ENCODE data around the gene FAM184A. TPM values are rescaled to one million over a fixed set of nuclear protein-coding genes. Genes with fewer than 3 reads are reported as not detected.

Gene FAM184A
- total RNA-seq, 3 donors from 2014 or later: 7.0 to 12.8 (median 7.5) TPM

GRCh38 chr6:119036081-119036480, 42.4 kb downstream of the FAM184A start:
- DNase-seq (ENCODE audit: low spot score in 2 of 2): no peak
- no peak overlapping the region for H3K4me3 ChIP-seq
- no peaks in the 10 kb centered on the region for H3K9me3 ChIP-seq
- H3K27ac ChIP-seq: no peak overlapping the region
- intact Hi-C loops (cut with DNase I; ENCODE audit: low total_unique reads): no loop called here
- H3K4me1 ChIP-seq: no peaks in the 10 kb centered on the region
- no peaks in the 10 kb centered on the region for H3K36me3 ChIP-seq
- no peaks in the 10 kb centered on the region for H3K27me3 ChIP-seq
- TF ChIP-seq, protein P1, sequence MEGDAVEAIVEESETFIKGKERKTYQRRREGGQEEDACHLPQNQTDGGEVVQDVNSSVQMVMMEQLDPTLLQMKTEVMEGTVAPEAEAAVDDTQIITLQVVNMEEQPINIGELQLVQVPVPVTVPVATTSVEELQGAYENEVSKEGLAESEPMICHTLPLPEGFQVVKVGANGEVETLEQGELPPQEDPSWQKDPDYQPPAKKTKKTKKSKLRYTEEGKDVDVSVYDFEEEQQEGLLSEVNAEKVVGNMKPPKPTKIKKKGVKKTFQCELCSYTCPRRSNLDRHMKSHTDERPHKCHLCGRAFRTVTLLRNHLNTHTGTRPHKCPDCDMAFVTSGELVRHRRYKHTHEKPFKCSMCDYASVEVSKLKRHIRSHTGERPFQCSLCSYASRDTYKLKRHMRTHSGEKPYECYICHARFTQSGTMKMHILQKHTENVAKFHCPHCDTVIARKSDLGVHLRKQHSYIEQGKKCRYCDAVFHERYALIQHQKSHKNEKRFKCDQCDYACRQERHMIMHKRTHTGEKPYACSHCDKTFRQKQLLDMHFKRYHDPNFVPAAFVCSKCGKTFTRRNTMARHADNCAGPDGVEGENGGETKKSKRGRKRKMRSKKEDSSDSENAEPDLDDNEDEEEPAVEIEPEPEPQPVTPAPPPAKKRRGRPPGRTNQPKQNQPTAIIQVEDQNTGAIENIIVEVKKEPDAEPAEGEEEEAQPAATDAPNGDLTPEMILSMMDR (IDR thresholded peaks at IDR 0.05): no peak
- no peak for TF ChIP-seq POLR2AphosphoS5 (IDR thresholded peaks at IDR 0.05)

DNA sequence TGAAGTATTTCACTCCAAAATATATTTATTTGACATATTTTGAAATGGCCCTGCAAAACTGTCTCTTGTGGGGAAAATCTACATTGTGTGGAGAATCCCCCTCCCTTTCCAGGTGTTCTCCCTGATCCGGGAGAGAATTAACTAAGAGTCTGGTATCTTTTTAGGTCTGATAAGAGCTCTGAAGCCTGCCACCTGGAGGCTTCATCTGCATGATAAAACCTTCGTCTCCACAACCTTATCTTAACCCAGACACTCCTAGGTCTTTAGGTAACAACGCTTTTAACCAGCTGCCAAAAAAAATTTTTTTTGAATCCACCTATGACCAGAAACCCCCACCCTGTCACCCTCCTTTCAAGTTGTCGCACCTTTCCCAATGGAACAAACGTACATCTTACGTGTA, 43.0 kb downstream of the FAM184A start:
- H3K27me3 ChIP-seq: no peaks in the 10 kb centered on the region
- intact Hi-C loops (cut with DNase I; ENCODE audit: low total_unique reads): no loop called here
- no peak overlapping the region for H3K4me3 ChIP-seq
- peak overlapping the region in 1 of 2 donors; percentile 19 for H3K27ac ChIP-seq
- no peak for DNase-seq (ENCODE audit: low spot score in 2 of 2)
- H3K4me1 ChIP-seq: no peaks in the 10 kb centered on the region
- TF ChIP-seq POLR2A (IDR thresholded peaks at IDR 0.05): no peak
- TF ChIP-seq, protein P1 (IDR thresholded peaks at IDR 0.05): no peak
- no peak for TF ChIP-seq POLR2AphosphoS5 (IDR thresholded peaks at IDR 0.05)
- no peaks in the 10 kb centered on the region for H3K9me3 ChIP-seq
- no peaks in the 10 kb centered on the region for H3K36me3 ChIP-seq

GRCh38 chr6:119034827-119035458, 43.5 kb downstream of the FAM184A start:
- H3K4me1 ChIP-seq: no peaks in the 10 kb centered on the region
- TF ChIP-seq, protein P1 (IDR thresholded peaks at IDR 0.05): no peak
- TF ChIP-seq POLR2AphosphoS5 (IDR thresholded peaks at IDR 0.05) (no peak), POLR2A (IDR thresholded peaks at IDR 0.05) (no peak)
- intact Hi-C loops (cut with DNase I; ENCODE audit: low total_unique reads): no loop called here
- no peaks in the 10 kb centered on the region for H3K36me3 ChIP-seq
- H3K9me3 ChIP-seq: no peaks in the 10 kb centered on the region
- no peaks in the 10 kb centered on the region for H3K27me3 ChIP-seq
- H3K27ac ChIP-seq: peak overlapping the region in 1 of 2 donors; percentile 19
- H3K4me3 ChIP-seq: no peak overlapping the region
- no peak for DNase-seq (ENCODE audit: low spot score in 2 of 2)

DNA sequence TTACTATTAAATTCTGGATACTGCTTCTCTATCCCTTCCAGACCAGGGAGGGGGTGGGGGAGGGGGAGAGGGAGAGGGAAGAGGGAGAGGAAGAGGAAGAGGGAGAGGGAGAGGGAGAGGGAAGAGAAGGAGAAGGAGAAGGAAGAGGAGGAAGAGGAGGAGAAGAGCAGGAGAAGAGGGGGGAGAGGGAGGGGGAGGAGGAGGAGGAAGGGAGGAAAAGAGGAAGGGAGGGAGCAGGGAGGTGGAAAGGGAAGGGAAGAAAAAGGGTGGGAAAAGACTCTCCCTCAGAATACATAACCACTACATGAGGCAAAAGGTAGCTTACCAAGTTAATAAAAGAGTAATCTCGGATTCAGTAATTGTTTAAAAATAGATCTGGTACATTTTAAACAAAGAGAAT, 46.0 kb downstream of the FAM184A start:
- TF ChIP-seq POLR2AphosphoS5 (IDR thresholded peaks at IDR 0.05) (no peak), POLR2A (IDR thresholded peaks at IDR 0.05) (no peak)
- TF ChIP-seq, protein P1 (IDR thresholded peaks at IDR 0.05): no peak
- no peaks in the 10 kb centered on the region for H3K4me1 ChIP-seq
- H3K4me3 ChIP-seq: no peak overlapping the region
- H3K9me3 ChIP-seq: no peaks in the 10 kb centered on the region
- H3K36me3 ChIP-seq: no peaks in the 10 kb centered on the region
- H3K27ac ChIP-seq: no peak overlapping the region
- H3K27me3 ChIP-seq: no peaks in the 10 kb centered on the region
- intact Hi-C loops (cut with DNase I; ENCODE audit: low total_unique reads): no loop called here
- no peak for DNase-seq (ENCODE audit: low spot score in 2 of 2)

DNA sequence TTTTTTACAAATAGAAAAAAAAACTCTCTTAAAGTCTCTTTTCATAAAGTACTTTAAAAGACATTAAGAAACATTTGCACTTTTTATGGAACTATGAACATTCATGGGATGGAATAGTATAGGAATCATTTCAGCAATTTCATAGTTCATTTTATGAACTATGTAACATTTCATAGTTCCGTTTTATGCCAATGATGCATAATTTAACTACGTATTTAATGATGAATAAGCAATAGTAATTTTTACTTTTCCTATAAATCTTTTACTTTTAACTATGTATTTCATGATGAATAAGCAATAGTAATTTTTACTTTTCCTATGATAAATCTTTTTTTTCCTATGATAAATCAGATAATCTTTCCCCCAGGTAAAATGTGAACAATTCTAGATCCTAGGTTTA, 47.7 kb downstream of the FAM184A start:
- Histone ChIP-seq H3K4me3 (no peak overlapping the region), H3K36me3 (no peaks in the 10 kb centered on the region), H3K27ac (no peak overlapping the region), H3K9me3 (no peaks in the 10 kb centered on the region), H3K27me3 (no peaks in the 10 kb centered on the region), H3K4me1 (no peaks in the 10 kb centered on the region)
- intact Hi-C loops (cut with DNase I; ENCODE audit: low total_unique reads): no loop called here
- TF ChIP-seq, protein P1 (IDR thresholded peaks at IDR 0.05): no peak
- TF ChIP-seq POLR2AphosphoS5 (IDR thresholded peaks at IDR 0.05): no peak
- no peak for TF ChIP-seq POLR2A (IDR thresholded peaks at IDR 0.05)
- no peak for DNase-seq (ENCODE audit: low spot score in 2 of 2)

Data from breast epithelium (tissue), 4 donors.